HepG2 (cell line): ENCODE results near the gene LRRC45. TPM values are rescaled to one million over a fixed set of nuclear protein-coding genes. Genes with fewer than 3 reads are reported as not detected.

Experiments
- ADNP ChIP-seq: sonication (generic); formaldehyde crosslinking; IDR thresholded peaks from 2 replicates; pipeline ENCODE4 v1.4.0; 2020; ENCODE audit warnings: missing genetic modification reagents
- CCDC6 ChIP-seq: sonication (generic); formaldehyde crosslinking; IDR thresholded peaks from 2 replicates; pipeline ENCODE4 v1.8.1; 2022; ENCODE audit warnings: mild to moderate bottlenecking, missing genetic modification reagents, moderate library complexity
- CHCHD3 ChIP-seq: sonication (generic); formaldehyde crosslinking; IDR thresholded peaks from 2 replicates; pipeline ENCODE4 v1.8.0; 2022; ENCODE audit warnings: mild to moderate bottlenecking, missing genetic modification reagents, moderate library complexity
- GMEB2 ChIP-seq: IDR thresholded peaks from 2 replicates; pipeline ENCODE4 v1.6.1; 2016; ENCODE audit warnings: missing biosample characterization, missing genetic modification reagents, low read depth
- HBP1 ChIP-seq: IDR thresholded peaks from 2 replicates; pipeline ENCODE4 v1.6.1; 2016; ENCODE audit warnings: low read depth, control low read depth
- KDM6A ChIP-seq: IDR thresholded peaks from 2 replicates; pipeline ENCODE4 v1.6.1; 2016; ENCODE audit warnings: low read depth
- KLF16 ChIP-seq, 2 experiments: sonication (generic) in 1 of 2; formaldehyde crosslinking in 1 of 2; IDR thresholded peaks; 2 replicates each; pipeline versions ENCODE4 v1.6.1 to v1.8.0; 2016 to 2023; ENCODE audit warnings: missing genetic modification reagents in 2 of 2, missing compliant biosample characterization in 1 of 2
- PRDM10 ChIP-seq: sonication (generic); formaldehyde crosslinking; IDR thresholded peaks from 2 replicates; pipeline ENCODE4 v1.4.0; 2020; ENCODE audit warnings: low read depth, missing genetic modification reagents
- PTBP1 ChIP-seq: fragments of 200-400 bp; formaldehyde crosslinking; IDR thresholded peaks from 2 replicates; pipeline ENCODE4 v1.6.1; 2018; ENCODE audit warnings: low read length, low read depth; ENCODE audit not compliant: poor library complexity, severe bottlenecking
- RAD51 ChIP-seq: fragments of 450-650 bp; IDR thresholded peaks from 2 replicates; pipeline ENCODE4 v1.6.1; 2016; ENCODE audit warnings: borderline replicate concordance
- SCMH1 ChIP-seq: sonication (generic); formaldehyde crosslinking; IDR thresholded peaks from 2 replicates; pipeline ENCODE4 v1.9.0; 2021; ENCODE audit warnings: missing genetic modification reagents, mild to moderate bottlenecking, borderline replicate concordance
- SUZ12 ChIP-seq: fragments of 150-350 bp; IDR thresholded peaks from 2 replicates; pipeline ENCODE4 v1.6.1; 2014; ENCODE audit warnings: low read depth, low read length
- THRA ChIP-seq: sonication (generic); formaldehyde crosslinking; IDR thresholded peaks from 2 replicates; pipeline ENCODE4 v1.4.0; 2020; ENCODE audit warnings: missing genetic modification reagents, borderline replicate concordance
- ZBTB44 ChIP-seq: sonication (generic); formaldehyde crosslinking; IDR thresholded peaks from 2 replicates; pipeline ENCODE4 v1.4.0; 2020; ENCODE audit warnings: missing genetic modification reagents
- ZFP1 ChIP-seq: IDR thresholded peaks from 2 replicates; pipeline ENCODE4 v1.6.1; 2016
- ZNF138 ChIP-seq: sonication (generic); formaldehyde crosslinking; IDR thresholded peaks from 2 replicates; pipeline ENCODE4 v1.5.0; 2020; ENCODE audit warnings: mild to moderate bottlenecking, low read depth, missing genetic modification reagents
- ZNF607 ChIP-seq: sonication (generic); formaldehyde crosslinking; IDR thresholded peaks from 2 replicates; pipeline ENCODE4 v1.5.1; 2020; ENCODE audit warnings: missing genetic modification reagents, mild to moderate bottlenecking, borderline replicate concordance
- ZSCAN30 ChIP-seq: sonication (generic); formaldehyde crosslinking; IDR thresholded peaks from 2 replicates; pipeline ENCODE4 v1.5.0; 2020; ENCODE audit warnings: mild to moderate bottlenecking, missing genetic modification reagents
- ZSCAN31 ChIP-seq: sonication (generic); formaldehyde crosslinking; IDR thresholded peaks from 2 replicates; pipeline ENCODE4 v1.5.0; 2020; ENCODE audit warnings: low read depth, mild to moderate bottlenecking, missing genetic modification reagents
- polyA plus RNA-seq, 8 experiments: library from polyadenylated mRNA; depleted of rRNA in 3 of 8; stranded (reverse) in 7 of 8; unstranded in 1 of 8; fragments of >200 nt; fragmentation: Illumina TruSeq in 4 of 8; extraction: Trizol in 4 of 8; gene quantifications; 2 replicates each; pipeline versions ENCODE4 v1.2.1 to v1.2.3, GENCODE V29; 2011 to 2016; ENCODE audit warnings: low read depth in 4 of 8, missing spikeins in 1 of 8, mixed read lengths in 1 of 8; ENCODE audit not compliant: insufficient read depth in 1 of 8
- total RNA-seq, 5 experiments: library from RNA; depleted of rRNA; stranded (reverse); fragments of >200 nt; fragmentation: Illumina TruSeq; extraction: Trizol; gene quantifications; 2 replicates each; pipeline ENCODE4 v1.2.3, GENCODE V29; 2016; ENCODE audit warnings: low read depth in 1 of 5

Gene LRRC45
- total and polyA plus RNA-seq, 2 of the 13 experiments (the other 11 are each of a cell fraction or from before 2014, with no cell fraction given) = 11.6 to 48.1 TPM

GRCh38 chr17:82023447-82024241 lies 539 bp downstream of the LRRC45 start (continued):
- TF ChIP-seq PRDM10 (CRISPR knock-in tag) (no peak), CHCHD3 (CRISPR knock-in tag) (no peak), CCDC6 (CRISPR knock-in tag) (no peak; the same call in 1 of the 2 replicates), SUZ12 (no peak), ZSCAN30 (CRISPR knock-in tag) (no peak), SCMH1 (no peak), ADNP (CRISPR knock-in tag) (no peak), ZFP1 (CRISPR knock-in tag) (no peak), ZBTB44 (CRISPR knock-in tag) (no peak), ZSCAN31 (CRISPR knock-in tag) (no peak), KLF16 (CRISPR knock-in tag; IDR thresholded peaks at IDR 0.05) (0 out of 4 replicates have a peak, but pooled peaks of 1 of the 2 experiments have one; percentile 7), ZNF138 (CRISPR knock-in tag) (no peak), THRA (CRISPR knock-in tag) (no peak), PTBP1 (peak; percentile 5), HBP1 (0 out of 2 replicates have a peak, but pooled peaks have one; percentile 34), GMEB2 (CRISPR knock-in tag) (no peak), RAD51 (no peak), KDM6A (CRISPR knock-in tag) (no peak), ZNF607 (CRISPR knock-in tag) (no peak; the same call in 1 of the 2 replicates)
